K562 (cell line): ENCODE results near the gene MECP2. TPM values are rescaled to one million over a fixed set of nuclear protein-coding genes. Genes with fewer than 3 reads are reported as not detected.

Source experiments
- CHD7 ChIP-seq: fragments of 200-600 bp; sonication (generic); IDR thresholded peaks from one replicate; pipeline ENCODE4 v1.6.1; 2012; ENCODE audit warnings: mild to moderate bottlenecking, low read depth, low read length, inconsistent platforms
- PTBP1 ChIP-seq: fragments of 200-400 bp; formaldehyde crosslinking; IDR thresholded peaks from 2 replicates; pipeline ENCODE4 v1.6.1; 2017; ENCODE audit warnings: low read depth, low read length
- TFAP4 ChIP-seq: sonication (generic); formaldehyde crosslinking; IDR thresholded peaks from 2 replicates; pipeline ENCODE4 v1.8.0; 2022; ENCODE audit warnings: missing genetic modification reagents, mild to moderate bottlenecking, moderate library complexity, borderline replicate concordance
- ZNF253 ChIP-seq: fragments of 250-450 bp; sonication (Bioruptor Pico); conservative IDR thresholded peaks from 2 replicates; pipeline ENCODE4 v1.6.1; 2021; ENCODE audit warnings: mild to moderate bottlenecking
- ZNF407 ChIP-seq: fragments of 450-650 bp; IDR thresholded peaks from 2 replicates; pipeline ENCODE4 v1.6.1; 2016; ENCODE audit warnings: low read depth
- polyA plus RNA-seq, 8 experiments: library from polyadenylated mRNA; depleted of rRNA in 4 of 8; stranded (reverse) in 5 of 8; unstranded in 3 of 8; fragments of >200 nt; fragmentation: Nextera tagmentation in 2 of 8; fragmentation: Illumina TruSeq in 1 of 8; extraction: Ambion mirVana in 2 of 8; extraction: Trizol in 1 of 8; gene quantifications; 2 replicates each; pipeline versions ENCODE4 v1.2.1 to v1.2.3, GENCODE V29; 2011 to 2014; ENCODE audit warnings: inconsistent platforms in 1 of 8, missing spikeins in 1 of 8
- total RNA-seq, 7 experiments: library from RNA; depleted of rRNA in 6 of 7; stranded (reverse); fragments of >200 nt in 6 of 7; fragmentation: Illumina TruSeq in 2 of 7; extraction: Trizol in 2 of 7; gene quantifications; 2 replicates each; pipeline versions ENCODE4 v1.2.1 to v1.2.3, GENCODE V29; 2011 to 2021; ENCODE audit warnings: low replicate concordance in 1 of 7

Gene MECP2
- total and polyA plus RNA-seq, 9 of the 15 experiments (the other 6 are each of a cell fraction or from before 2014, with no cell fraction given) = 2.1 to 50.9 (median 30.5) TPM

DNA sequence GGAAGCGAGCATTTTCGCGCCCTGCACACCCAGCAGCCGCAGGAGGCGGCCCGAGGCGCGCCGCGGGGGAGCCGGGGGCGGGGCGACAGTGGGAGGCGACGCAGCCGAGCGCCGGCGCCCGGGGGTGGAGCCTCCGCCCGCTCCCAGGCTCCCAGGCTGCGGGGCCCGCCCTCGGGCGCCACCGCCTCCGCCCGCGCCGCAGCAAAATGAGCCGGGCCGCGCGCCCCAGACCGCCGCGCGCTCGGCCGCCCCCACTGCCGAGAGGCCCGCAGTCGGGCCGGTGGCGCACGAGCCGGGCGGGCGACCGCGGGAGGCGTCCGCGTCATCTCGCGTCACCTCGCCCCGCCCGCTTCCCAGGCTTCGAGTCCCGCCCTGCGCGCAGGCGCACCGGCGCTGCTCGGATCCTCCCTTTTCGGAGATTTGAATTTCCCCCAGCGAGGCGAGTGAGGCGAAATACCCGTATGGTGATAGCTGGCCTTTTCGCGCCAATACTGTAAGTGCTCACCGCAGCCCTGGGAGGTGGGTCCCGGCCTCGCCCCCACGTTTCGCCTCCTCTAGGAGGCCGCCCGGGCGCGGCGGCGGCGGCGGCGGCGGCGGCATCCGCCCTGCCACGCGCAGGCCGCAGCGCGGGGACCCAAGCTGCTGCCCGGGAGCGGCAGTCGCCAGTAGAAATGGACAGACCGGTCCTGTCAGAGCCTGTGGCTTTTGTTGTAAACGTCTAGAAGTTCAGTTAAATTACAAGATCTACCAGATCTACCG, 125.0 kb downstream of the MECP2 start, which contains the start of gene TMEM187 (continued):
- TF ChIP-seq ZNF407 = no peak
- no peak for TF ChIP-seq TFAP4 (CRISPR knock-in tag)
- no peak for TF ChIP-seq PTBP1
- TF ChIP-seq CHD7 = no peak
- TF ChIP-seq ZNF253 (CRISPR knock-in tag) = no peak
